Measurements from ENCODE around the gene EMILIN1.

EMILIN1 gene

GRCh38 chr2:27099334-27099955 lies 21.0 kb downstream of the EMILIN1 start:
- Histone ChIP-seq H3K4me2 (ENCODE audit: low read length) (no peak overlapping the region), H3K4me1 (ENCODE audit: control insufficient read depth, low read length) (peaks cover 11% of the 10 kb centered on the region), H4K20me1 (ENCODE audit: control insufficient read depth, insufficient read depth, low read depth, low read length) (no peaks in the 10 kb centered on the region), H3F3A (ENCODE audit: control insufficient read depth, insufficient read depth) (no peaks in the 10 kb centered on the region), H3K79me2 (ENCODE audit: control insufficient read depth, low read length) (no peaks in the 10 kb centered on the region), H3K4me3 (ENCODE audit: low read length) (no peak overlapping the region), H3K27ac (ENCODE audit: low read depth, low read length) (no peak overlapping the region), H3K36me3 (ENCODE audit: control insufficient read depth, low read length) (no peaks in the 10 kb centered on the region), H3K9me3 (ENCODE audit: control insufficient read depth, insufficient read depth, low read length) (no peaks in the 10 kb centered on the region), H3K27me3 (ENCODE audit: control insufficient read depth, low read length) (no peaks in the 10 kb centered on the region), H3K9me2 (replicated peaks; ENCODE audit: control insufficient read depth, low read length) (no peaks in the 10 kb centered on the region)
- no peak for TF ChIP-seq EZH2phosphoT487 (IDR thresholded peaks at IDR 0.05; ENCODE audit: borderline replicate concordance, low read length)

GRCh38 chr2:27100036-27100435 lies 21.6 kb downstream of the EMILIN1 start:
- H3K27ac ChIP-seq (ENCODE audit: low read depth, low read length), result no peak overlapping the region
- H3K9me3 ChIP-seq (ENCODE audit: control insufficient read depth, insufficient read depth, low read length), result no peaks in the 10 kb centered on the region
- H3K36me3 ChIP-seq (ENCODE audit: control insufficient read depth, low read length), result no peaks in the 10 kb centered on the region
- H3K27me3 ChIP-seq (ENCODE audit: control insufficient read depth, low read length), result no peaks in the 10 kb centered on the region
- no peak overlapping the region for H3K4me2 ChIP-seq (ENCODE audit: low read length)
- H3K9me2 ChIP-seq (replicated peaks; ENCODE audit: control insufficient read depth, low read length), result no peaks in the 10 kb centered on the region
- H3F3A ChIP-seq (ENCODE audit: control insufficient read depth, insufficient read depth), result no peaks in the 10 kb centered on the region
- TF ChIP-seq EZH2phosphoT487 (IDR thresholded peaks at IDR 0.05; ENCODE audit: borderline replicate concordance, low read length) (no peak), CTCF (IDR thresholded peaks at IDR 0.05; ENCODE audit: low read depth, low read length, poor library complexity, severe bottlenecking) (no peak)
- peaks cover 11% of the 10 kb centered on the region for H3K4me1 ChIP-seq (ENCODE audit: control insufficient read depth, low read length)
- H4K20me1 ChIP-seq (ENCODE audit: control insufficient read depth, insufficient read depth, low read depth, low read length), result no peaks in the 10 kb centered on the region
- H3K4me3 ChIP-seq (ENCODE audit: low read length), result no peak overlapping the region
- H3K79me2 ChIP-seq (ENCODE audit: control insufficient read depth, low read length), result no peaks in the 10 kb centered on the region

GRCh38 chr2:27102329-27102728 lies 23.9 kb downstream of the EMILIN1 start:
- H3F3A ChIP-seq (ENCODE audit: control insufficient read depth, insufficient read depth), result no peaks in the 10 kb centered on the region
- no peak overlapping the region for H3K27ac ChIP-seq (ENCODE audit: low read depth, low read length)
- no peaks in the 10 kb centered on the region for H3K27me3 ChIP-seq (ENCODE audit: control insufficient read depth, low read length)
- TF ChIP-seq CTCF (IDR thresholded peaks at IDR 0.05; ENCODE audit: low read depth, low read length, poor library complexity, severe bottlenecking), result no peak
- no peak for TF ChIP-seq EZH2phosphoT487 (IDR thresholded peaks at IDR 0.05; ENCODE audit: borderline replicate concordance, low read length)
- H3K9me2 ChIP-seq (replicated peaks; ENCODE audit: control insufficient read depth, low read length), result no peaks in the 10 kb centered on the region
- no peaks in the 10 kb centered on the region for H4K20me1 ChIP-seq (ENCODE audit: control insufficient read depth, insufficient read depth, low read depth, low read length)
- no peak overlapping the region for H3K4me2 ChIP-seq (ENCODE audit: low read length)
- no peaks in the 10 kb centered on the region for H3K79me2 ChIP-seq (ENCODE audit: control insufficient read depth, low read length)
- H3K36me3 ChIP-seq (ENCODE audit: control insufficient read depth, low read length), result no peaks in the 10 kb centered on the region
- H3K9me3 ChIP-seq (ENCODE audit: control insufficient read depth, insufficient read depth, low read length), result no peaks in the 10 kb centered on the region
- no peak overlapping the region for H3K4me3 ChIP-seq (ENCODE audit: low read length)
- no peaks in the 10 kb centered on the region for H3K4me1 ChIP-seq (ENCODE audit: control insufficient read depth, low read length)

- Histone ChIP-seq H3K9me2 (replicated peaks; ENCODE audit: control insufficient read depth, low read length) (no peaks in the 10 kb centered on the region), H3K36me3 (ENCODE audit: control insufficient read depth, low read length) (no peaks in the 10 kb centered on the region), H3K27me3 (ENCODE audit: control insufficient read depth, low read length) (no peaks in the 10 kb centered on the region), H3K4me2 (ENCODE audit: low read length) (no peak overlapping the region), H3K27ac (ENCODE audit: low read depth, low read length) (no peak overlapping the region), H3K4me1 (ENCODE audit: control insufficient read depth, low read length) (no peaks in the 10 kb centered on the region), H4K20me1 (ENCODE audit: control insufficient read depth, insufficient read depth, low read depth, low read length) (no peaks in the 10 kb centered on the region), H3K9me3 (ENCODE audit: control insufficient read depth, insufficient read depth, low read length) (no peaks in the 10 kb centered on the region), H3F3A (ENCODE audit: control insufficient read depth, insufficient read depth) (no peaks in the 10 kb centered on the region), H3K79me2 (ENCODE audit: control insufficient read depth, low read length) (no peaks in the 10 kb centered on the region), H3K4me3 (ENCODE audit: low read length) (no peak overlapping the region)
- no peak for TF ChIP-seq CTCF (IDR thresholded peaks at IDR 0.05; ENCODE audit: low read depth, low read length, poor library complexity, severe bottlenecking)
- no peak for TF ChIP-seq EZH2phosphoT487 (IDR thresholded peaks at IDR 0.05; ENCODE audit: borderline replicate concordance, low read length)
Measured at GRCh38 chr2:27105981-27106380, 27.6 kb downstream of the EMILIN1 start.
